HG03354 (cell line): ENCODE data around the gene RPL14.

Source experiments
- ATAC-seq: cut with Tn5 transposase; IDR thresholded peaks from one replicate; pipeline ENCODE4 v1.9.1; 2021; ENCODE audit warnings: mild to moderate bottlenecking; ENCODE audit not compliant: unreplicated experiment, poor library complexity, severe bottlenecking

The RPL14 gene

DNA sequence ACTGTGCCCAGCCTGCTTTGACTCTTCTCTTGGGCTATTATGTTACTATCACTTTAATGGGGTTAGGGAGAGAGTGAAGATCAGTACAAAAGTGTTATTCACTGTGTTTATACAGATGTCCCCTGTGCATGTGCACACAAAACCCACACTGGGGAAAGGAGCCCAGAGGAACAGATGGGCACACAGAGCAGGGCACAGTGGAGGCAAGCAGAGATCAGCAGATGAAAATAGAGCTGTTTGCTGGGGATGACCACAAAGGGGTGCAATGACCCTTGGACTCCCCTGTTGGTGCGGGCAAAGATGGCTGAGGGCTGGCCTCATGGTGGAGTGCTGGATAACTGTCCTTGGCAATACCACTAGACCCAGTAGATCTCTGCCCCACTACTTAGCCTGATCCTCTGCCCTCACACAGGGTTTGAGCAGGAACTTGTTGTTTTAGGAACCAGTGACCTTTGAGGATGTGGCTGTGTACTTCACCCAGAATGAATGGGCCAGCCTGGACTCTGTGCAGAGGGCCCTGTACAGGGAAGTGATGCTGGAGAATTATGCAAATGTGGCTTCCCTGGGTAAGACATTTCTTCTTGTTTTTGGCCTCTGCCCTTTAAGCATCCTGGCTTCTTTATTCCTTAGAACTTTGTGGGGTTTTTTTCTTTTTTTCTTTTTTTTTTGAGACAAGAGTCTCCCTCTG lies 54.0 kb downstream of the RPL14 start:
- ATAC-seq, result no peak

DNA sequence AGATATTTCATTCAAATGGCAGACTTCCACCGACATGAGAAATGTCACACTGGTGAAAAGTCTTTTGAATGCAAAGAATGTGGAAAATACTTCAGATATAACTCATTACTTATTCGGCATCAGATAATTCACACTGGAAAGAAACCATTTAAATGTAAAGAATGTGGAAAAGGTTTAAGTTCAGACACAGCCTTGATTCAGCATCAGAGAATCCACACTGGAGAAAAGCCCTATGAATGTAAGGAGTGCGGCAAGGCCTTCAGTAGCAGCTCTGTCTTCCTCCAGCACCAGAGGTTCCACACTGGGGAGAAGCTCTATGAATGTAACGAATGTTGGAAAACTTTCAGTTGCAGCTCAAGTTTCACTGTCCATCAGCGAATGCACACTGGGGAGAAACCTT lies 59.1 kb downstream of the RPL14 start:
- no peak for ATAC-seq

DNA sequence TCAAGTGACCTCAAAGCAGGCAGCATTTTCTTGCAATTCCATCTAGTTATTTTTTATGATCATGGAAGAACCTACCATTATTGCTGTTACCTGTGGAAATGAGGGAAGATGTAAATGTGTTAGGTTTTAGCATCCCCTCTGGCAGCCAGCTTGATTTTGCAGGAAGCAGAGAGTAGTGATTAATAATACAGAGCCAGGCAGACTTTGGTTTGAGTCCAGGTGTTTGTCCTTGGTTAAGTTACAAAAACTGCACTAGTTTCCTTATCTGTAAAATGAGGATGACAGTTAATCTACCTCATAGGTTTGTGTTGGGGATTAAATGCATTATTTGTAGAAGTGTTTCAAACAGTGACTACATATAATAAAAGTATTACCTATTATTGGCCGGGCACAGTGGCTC lies 60.9 kb downstream of the RPL14 start:
- no peak for ATAC-seq
